ENCODE results near the gene POMGNT2.

The POMGNT2 gene

DNA sequence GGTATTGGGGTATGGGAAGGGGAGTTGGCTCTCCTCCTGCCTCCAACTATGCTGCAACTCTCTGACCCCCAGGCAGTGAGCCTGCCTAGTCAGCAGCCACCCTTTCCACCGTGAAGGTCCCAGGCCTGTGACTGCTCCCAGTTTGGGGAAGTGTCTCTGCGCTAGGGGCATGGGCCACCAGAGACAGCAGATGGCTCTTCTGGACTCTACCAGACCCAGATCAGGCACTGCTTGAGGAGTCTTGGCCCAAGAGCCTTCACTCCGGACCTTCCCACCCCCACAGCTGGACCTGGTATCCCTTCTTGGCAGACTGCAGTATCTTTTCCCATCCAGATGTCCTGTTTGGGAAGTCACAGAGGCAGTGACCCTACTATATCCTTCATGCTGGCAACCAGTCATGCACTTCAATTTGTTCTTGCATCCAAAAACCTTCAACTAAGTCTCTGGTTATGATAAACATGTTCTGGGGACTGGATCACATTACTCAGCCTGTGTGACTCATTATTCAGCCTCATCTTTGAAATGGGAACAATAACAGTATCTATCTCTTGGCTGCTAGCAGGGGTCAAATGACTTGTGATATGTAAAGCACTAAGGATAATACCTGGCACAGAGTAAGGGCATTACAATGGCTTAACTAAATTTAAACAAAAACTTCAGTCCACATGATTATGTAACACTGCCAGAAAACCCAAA, 62.7 kb downstream of the POMGNT2 start:
- no peak for DNase-seq

GRCh38 chr3:43041517-43041916, 64.4 kb downstream of the POMGNT2 start:
- DNase-seq, result no peak

- no peak for DNase-seq
These were observed 67.9 kb downstream of the POMGNT2 start for GRCh38 chr3:43038010-43038409.

- no peak for DNase-seq
These were observed 69.1 kb downstream of the POMGNT2 start for GRCh38 chr3:43036621-43037423.

- DNase-seq, result no peak
These were observed 70.0 kb downstream of the POMGNT2 start for GRCh38 chr3:43035801-43036365.

DNA sequence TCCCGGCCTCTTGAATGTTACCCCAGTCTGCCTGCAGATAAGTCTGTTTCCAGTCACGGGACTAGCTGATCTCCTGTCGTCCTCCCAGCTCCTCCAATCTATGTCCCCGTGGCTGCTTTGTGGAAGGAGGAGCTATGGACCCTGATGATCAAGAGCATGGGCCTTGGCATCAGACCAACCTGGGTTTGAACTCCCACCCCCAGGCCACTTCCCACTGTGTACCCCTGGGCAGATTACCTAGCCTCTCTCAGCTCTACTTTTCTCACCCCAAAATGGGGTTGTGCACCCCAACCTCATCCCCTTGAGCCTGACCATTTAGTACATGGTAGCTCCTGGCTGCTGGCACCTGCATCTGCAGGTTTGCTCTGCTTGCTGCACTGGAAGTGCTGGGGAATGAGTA, 71.0 kb downstream of the POMGNT2 start:
- DNase-seq, result no peak

GRCh38 chr3:43034200-43034599, 71.7 kb downstream of the POMGNT2 start:
- DNase-seq, result no peak

- no peak for DNase-seq
These were observed 72.9 kb downstream of the POMGNT2 start for GRCh38 chr3:43032646-43033628.

GRCh38 chr3:43031889-43032545, 73.9 kb downstream of the POMGNT2 start:
- DNase-seq, result no peak

DNA sequence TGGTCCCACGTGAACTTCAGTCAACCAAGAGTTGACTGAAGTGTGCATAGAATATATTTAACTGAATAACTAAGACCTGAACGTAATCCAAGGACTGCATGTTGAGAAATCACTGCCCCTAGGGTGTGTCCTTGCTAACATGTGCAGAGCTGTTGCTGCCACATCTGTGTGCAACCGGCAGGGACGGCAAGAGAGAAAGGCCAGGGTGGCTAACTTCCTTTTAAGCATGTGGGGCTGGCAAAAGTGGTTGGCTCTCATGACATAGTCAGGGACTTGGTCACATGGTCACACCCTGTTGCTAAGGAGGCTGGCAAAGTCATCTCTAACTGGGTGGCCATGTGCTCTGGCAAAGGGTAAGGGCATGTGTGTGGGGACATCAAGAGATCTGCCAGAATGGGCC, 74.4 kb downstream of the POMGNT2 start:
- DNase-seq, result no peak

DNA sequence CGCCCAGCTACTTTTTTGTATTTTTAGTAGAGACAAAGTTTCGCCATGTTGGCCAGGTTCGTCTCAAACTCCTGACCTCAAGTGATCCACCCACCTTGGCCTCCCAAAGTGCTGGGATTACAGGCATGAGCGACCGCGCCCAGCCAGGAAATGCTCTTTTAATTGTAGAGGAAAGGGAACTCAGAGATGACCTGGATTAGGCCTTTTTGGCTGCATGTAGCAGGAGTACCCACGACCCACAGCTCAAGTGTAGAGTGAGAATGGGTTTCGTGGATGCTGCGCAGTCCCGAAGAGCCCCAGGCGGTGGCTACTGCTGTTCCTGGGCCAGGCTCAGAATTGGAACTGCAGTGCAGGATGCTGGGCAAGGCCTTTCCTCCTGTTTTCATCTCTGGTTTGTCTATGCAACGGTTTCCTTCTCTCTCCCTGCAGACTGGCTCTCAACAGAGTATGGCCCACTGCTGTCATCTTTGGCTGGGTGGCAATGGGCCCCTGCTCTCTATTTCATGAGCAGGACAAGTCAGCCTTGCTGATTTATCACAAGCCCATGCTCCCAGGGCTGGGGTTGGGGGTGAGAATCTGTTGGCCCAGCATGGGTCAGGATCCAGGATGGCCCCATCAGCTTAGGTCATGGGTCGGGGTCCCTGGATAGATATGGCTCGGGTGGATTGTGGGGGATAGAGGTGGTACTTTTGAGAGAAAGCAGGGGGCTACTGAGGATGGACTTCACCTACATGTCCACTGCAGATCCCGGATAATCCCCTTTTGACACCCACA, 75.5 kb downstream of the POMGNT2 start:
- DNase-seq, result no peak

Data from activated T-cell treated with anti-CD3 and anti-CD28 coated beads, Interleukin-2, amount 50 U/mL, for 1 hour (primary cell).